GM12878 (cell line): ENCODE data around the gene TNF.

Experiments used
- CTCF ChIP-seq, 3 experiments: IDR thresholded peaks in 2 of 3; conservative IDR thresholded peaks in 1 of 3; 2 replicates each; pipeline ENCODE4 v1.5.1; 2011; ENCODE audit warnings: low read depth in 3 of 3, low read length in 3 of 3, mild to moderate bottlenecking in 3 of 3, control low read depth in 2 of 3, moderate library complexity in 2 of 3, inconsistent platforms in 1 of 3, mixed read lengths in 1 of 3; ENCODE audit not compliant: control insufficient read depth in 2 of 3, insufficient read depth in 1 of 3; ENCODE audit errors: extremely low read depth in 1 of 3
- EGR1 ChIP-seq, 2 experiments: IDR thresholded peaks; 1 replicate in 1 of 2; 2 replicates in 1 of 2; pipeline ENCODE4 v1.6.1; 2011 to 2012; ENCODE audit warnings: low read depth in 2 of 2, low read length in 2 of 2, borderline replicate concordance in 1 of 2, mild to moderate bottlenecking in 1 of 2, moderate library complexity in 1 of 2
- GATAD2B ChIP-seq: fragments of 450-650 bp; conservative IDR thresholded peaks from 2 replicates; pipeline ENCODE4 v1.6.1; 2017; ENCODE audit warnings: low read depth, mild to moderate bottlenecking, moderate library complexity
- TCF7 ChIP-seq: IDR thresholded peaks from 2 replicates; pipeline ENCODE4 v1.6.1; 2014; ENCODE audit warnings: antibody characterized with exemption, borderline replicate concordance
- ZSCAN29 ChIP-seq: fragments of 450-650 bp; IDR thresholded peaks from 2 replicates; pipeline ENCODE4 v1.6.1; 2017; ENCODE audit warnings: mild to moderate bottlenecking, moderate library complexity
- TF ChIP-seq, protein P1 (sequence below): IDR thresholded peaks from 2 replicates; pipeline ENCODE4 v1.6.1; 2011; ENCODE audit warnings: low read depth, low read length, improper control_type of control experiment, borderline replicate concordance

DNA sequence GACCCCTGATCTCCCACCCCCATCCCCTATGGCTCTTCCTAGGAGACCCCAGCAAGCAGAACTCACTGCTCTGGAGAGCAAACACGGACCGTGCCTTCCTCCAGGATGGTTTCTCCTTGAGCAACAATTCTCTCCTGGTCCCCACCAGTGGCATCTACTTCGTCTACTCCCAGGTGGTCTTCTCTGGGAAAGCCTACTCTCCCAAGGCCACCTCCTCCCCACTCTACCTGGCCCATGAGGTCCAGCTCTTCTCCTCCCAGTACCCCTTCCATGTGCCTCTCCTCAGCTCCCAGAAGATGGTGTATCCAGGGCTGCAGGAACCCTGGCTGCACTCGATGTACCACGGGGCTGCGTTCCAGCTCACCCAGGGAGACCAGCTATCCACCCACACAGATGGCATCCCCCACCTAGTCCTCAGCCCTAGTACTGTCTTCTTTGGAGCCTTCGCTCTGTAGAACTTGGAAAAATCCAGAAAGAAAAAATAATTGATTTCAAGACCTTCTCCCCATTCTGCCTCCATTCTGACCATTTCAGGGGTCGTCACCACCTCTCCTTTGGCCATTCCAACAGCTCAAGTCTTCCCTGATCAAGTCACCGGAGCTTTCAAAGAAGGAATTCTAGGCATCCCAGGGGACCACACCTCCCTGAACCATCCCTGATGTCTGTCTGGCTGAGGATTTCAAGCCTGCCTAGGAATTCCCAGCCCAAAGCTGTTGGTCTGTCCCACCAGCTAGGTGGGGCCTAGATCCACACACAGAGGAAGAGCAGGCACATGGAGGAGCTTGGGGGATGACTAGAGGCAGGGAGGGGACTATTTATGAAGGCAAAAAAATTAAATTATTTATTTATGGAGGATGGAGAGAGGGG is 1.9 kb upstream of the TNF start:
- TF ChIP-seq TCF7 = no peak
- no peak for TF ChIP-seq EGR1 (IDR thresholded peaks at IDR 0.05; ENCODE audit: borderline replicate concordance in 1 of 2, low read depth in 2 of 2, low read length in 2 of 2)
- TF ChIP-seq CTCF (IDR thresholded peaks at IDR 0.05 in 2 of 3, conservative IDR thresholded peaks at IDR 0.05 in 1 of 3; ENCODE audit: control insufficient read depth in 2 of 3, extremely low read depth in 1 of 3, insufficient read depth in 1 of 3, low read depth in 3 of 3, low read length in 3 of 3) = no peak
- no peak for TF ChIP-seq ZSCAN29
- no peak for TF ChIP-seq GATAD2B
- TF ChIP-seq, protein P1, sequence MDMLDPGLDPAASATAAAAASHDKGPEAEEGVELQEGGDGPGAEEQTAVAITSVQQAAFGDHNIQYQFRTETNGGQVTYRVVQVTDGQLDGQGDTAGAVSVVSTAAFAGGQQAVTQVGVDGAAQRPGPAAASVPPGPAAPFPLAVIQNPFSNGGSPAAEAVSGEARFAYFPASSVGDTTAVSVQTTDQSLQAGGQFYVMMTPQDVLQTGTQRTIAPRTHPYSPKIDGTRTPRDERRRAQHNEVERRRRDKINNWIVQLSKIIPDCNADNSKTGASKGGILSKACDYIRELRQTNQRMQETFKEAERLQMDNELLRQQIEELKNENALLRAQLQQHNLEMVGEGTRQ = no peak
